DMS114 treated with DMSO at 0.1 percent for 48 hours (cell line): ENCODE results near the gene FAM229A.

Source experiments
- DNase-seq: peaks from one replicate; lab custom pipeline; 2025; ENCODE audit not compliant: unreplicated experiment; lab: John Stamatoyannopoulos, UW

Gene FAM229A

GRCh38 chr1:32332290-32333079, 29.8 kb downstream of the FAM229A start:
- no peak for DNase-seq

DNA sequence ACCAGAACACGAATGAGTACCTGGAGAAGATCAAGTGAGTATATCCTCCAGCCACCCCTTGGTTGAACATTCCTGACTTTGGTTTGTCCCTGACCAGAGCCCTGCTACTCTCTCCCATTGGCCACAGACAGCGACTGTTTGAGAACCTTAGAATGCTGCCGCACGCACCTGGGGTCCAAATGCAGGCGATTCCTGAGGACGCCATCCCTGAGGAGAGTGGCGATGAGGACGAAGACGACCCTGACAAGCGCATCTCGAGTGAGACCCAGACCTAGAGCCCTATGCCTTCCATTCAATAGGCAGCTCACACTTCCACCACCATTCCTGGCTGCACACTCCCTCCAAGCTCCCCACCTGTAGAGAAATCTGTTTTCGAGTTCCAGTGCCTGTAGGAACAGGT, 30.7 kb downstream of the FAM229A start:
- no peak for DNase-seq

DNA sequence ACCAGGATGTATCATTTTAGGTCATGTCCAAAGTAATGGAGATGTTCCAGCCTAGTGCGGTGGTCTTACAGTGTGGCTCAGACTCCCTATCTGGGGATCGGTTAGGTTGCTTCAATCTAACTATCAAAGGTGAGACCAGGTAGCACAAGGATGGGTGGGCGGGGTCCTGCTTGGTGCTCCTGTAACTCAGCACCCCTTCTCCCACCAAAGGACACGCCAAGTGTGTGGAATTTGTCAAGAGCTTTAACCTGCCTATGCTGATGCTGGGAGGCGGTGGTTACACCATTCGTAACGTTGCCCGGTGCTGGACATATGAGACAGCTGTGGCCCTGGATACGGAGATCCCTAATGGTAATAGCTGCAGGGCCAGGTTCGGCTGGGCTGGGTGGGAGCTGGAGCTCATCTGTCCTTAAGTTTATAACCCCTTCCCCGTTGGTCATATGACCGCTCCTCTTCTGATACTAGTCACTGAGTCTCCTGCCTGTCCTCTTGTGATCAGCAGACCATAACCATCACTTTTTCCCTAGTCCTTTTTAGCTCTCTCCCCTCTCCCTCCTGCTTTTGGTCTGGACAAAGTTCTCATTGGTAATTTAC, 31.6 kb downstream of the FAM229A start:
- no peak for DNase-seq

GRCh38 chr1:32329931-32330466, 32.3 kb downstream of the FAM229A start:
- DNase-seq, result no peak

DNA sequence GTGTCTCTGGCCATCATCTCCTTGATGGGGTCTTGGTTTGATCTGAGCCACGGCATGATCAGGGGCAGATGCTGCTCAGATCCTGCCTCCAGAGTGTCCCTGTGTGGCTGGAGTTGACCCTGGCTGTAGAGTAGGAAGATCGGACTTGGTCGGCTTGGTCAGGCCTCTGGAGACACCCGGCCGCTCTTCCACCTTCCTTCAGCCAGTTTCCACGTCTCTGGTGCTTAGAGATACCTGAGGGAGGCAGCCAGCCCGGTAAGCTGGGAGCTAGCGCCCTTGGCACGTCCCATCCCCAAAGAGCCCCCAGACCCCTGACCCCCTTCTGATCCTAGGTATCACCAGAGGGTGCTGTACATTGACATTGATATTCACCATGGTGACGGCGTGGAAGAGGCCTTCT, 35.1 kb downstream of the FAM229A start:
- DNase-seq, result no peak

DNA sequence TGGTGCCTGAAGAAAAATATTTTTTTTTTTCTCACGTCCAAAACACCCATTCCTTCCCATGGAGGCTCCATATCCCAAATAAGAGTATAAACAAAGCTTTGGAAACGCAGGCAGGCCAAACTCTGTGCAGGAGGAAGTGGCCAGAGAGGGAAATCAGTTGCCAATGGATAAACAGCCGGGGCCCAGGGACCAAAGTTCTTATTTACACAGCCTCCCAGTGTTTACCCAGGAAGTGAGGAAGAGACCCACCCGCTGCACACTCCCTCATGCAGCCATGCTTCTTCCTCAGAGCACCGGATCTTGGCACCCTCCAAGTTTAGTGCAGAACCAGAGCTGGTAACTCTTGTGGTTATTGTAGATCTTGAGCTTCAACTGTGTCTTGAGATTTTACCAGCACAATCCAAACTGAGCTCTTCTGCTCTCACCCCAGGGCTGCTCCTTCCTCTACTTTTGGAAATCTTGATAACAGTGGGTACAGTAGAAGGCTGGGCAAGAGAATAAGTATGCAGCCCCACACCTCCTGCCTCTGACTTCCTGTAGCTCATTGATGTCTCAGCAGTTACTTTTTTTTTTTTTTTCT, 40.5 kb downstream of the FAM229A start:
- DNase-seq, result no peak

GRCh38 chr1:32318127-32318869, 44.0 kb downstream of the FAM229A start:
- DNase-seq, result no peak

DNA sequence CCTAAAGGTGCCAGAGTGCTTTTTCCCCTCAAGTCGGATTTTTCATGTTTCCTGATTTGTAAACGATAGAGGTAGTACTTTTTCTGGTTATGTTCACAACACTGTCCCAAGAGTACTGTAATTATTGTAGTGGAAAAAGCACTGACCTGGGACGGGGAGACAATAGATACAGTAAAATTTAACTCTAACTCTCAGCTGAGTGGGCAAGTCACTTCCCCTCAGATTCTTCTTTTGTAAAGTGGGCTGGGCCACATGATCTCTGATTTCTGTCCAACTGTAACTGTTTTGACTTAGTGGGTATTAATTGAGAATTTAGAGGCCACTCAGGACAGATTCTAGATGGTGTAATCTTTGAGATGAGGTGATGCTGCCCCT, 45.4 kb downstream of the FAM229A start:
- DNase-seq, result no peak

- no peak for DNase-seq
Observed at GRCh38 chr1:32311709-32312393, 50.4 kb downstream of the FAM229A start.
